Middle frontal gyrus (tissue), 1 donor: ENCODE data around the gene CEMP1.

Source experiments
- DNase-seq: peaks from one replicate; pipeline ENCODE4 v3.0.0-alpha.2; 2015; ENCODE audit warnings: low spot score; ENCODE audit errors: extremely low spot score

Gene CEMP1

GRCh38 chr16:2501946-2502895 is 29.0 kb downstream of the CEMP1 start:
- no peak for DNase-seq

GRCh38 chr16:2500918-2501750 is 30.1 kb downstream of the CEMP1 start:
- DNase-seq: peak; percentile 63

GRCh38 chr16:2500430-2500917 is 30.7 kb downstream of the CEMP1 start:
- no peak for DNase-seq

- DNase-seq: no peak
Observed at GRCh38 chr16:2499890-2500429, 31.2 kb downstream of the CEMP1 start.

- DNase-seq: no peak
Observed at GRCh38 chr16:2499454-2499853, 31.8 kb downstream of the CEMP1 start.

GRCh38 chr16:2498531-2499253 is 32.5 kb downstream of the CEMP1 start:
- DNase-seq: no peak

GRCh38 chr16:2497695-2498484 is 33.3 kb downstream of the CEMP1 start:
- no peak for DNase-seq

GRCh38 chr16:2497116-2497630 is 34.0 kb downstream of the CEMP1 start:
- DNase-seq: no peak

GRCh38 chr16:2496223-2497115 is 34.7 kb downstream of the CEMP1 start:
- no peak for DNase-seq

- DNase-seq: no peak
Observed at GRCh38 chr16:2495041-2495440, 36.2 kb downstream of the CEMP1 start.

GRCh38 chr16:2494616-2495015 is 36.6 kb downstream of the CEMP1 start:
- no peak for DNase-seq

GRCh38 chr16:2493605-2494004 is 37.6 kb downstream of the CEMP1 start:
- no peak for DNase-seq

GRCh38 chr16:2492292-2492691 is 38.9 kb downstream of the CEMP1 start:
- no peak for DNase-seq

GRCh38 chr16:2490190-2491105 is 40.8 kb downstream of the CEMP1 start:
- no peak for DNase-seq

GRCh38 chr16:2489581-2489980 is 41.6 kb downstream of the CEMP1 start:
- DNase-seq: no peak

- no peak for DNase-seq
Observed at GRCh38 chr16:2487903-2488531, 43.2 kb downstream of the CEMP1 start.

- no peak for DNase-seq
Observed at GRCh38 chr16:2487517-2487842, 43.7 kb downstream of the CEMP1 start.
